ENCODE results near the gene SYCP2.

DNA sequence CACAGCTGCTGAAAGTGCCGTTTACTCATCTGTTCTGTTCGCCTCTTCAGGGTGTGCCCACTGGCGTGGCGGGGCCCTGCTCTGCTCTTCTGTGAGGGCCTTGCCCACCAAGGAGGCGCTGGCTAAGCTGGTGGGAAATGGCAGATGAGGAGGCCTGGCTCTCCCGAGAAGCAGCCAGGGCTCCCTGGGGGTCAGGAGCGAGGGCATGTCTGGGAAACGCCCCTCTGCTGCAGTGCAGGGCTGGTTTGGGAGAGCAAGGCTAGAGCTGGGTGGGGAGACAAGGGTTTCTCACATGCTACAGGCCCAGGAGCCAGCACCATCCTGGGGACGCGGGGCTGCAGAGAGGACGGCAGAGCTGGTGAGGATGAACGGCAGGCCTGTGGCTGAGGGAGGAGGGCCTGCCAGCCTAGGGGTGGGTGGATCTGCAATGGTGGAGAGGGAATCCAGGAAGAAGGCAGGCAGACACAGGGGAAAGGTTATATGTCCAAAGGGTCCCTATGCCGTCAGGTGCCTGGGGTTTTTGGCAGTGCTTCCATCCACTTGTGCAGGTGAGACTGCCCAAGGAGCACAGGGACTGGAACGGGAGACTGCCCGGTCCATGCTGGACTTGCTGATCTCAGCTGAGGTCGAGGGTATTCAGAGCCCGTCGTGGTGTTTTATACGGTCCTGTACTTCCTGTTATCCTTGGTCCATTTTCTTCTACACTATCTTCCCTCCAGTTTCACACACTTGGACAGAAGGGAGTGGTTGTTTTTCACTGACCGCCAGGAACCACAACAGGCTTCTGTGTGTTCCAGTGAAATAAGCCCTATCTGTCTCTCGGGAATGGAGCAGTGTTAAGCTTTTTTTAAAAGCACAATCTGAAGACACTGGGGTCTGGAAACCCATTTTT, 119.2 kb downstream of the SYCP2 start:
- TF ChIP-seq POLR2AphosphoS5 (IDR thresholded peaks at IDR 0.05; ENCODE audit: low read depth, low read length), result no peak
- TF ChIP-seq POLR2A (IDR thresholded peaks at IDR 0.05; ENCODE audit: low read depth, low read length), result no peak

Data from GM12892 (cell line).